Measurements from ENCODE around the gene CAMK2D. TPM values are rescaled to one million over a fixed set of nuclear protein-coding genes. Genes with fewer than 3 reads are reported as not detected.

The CAMK2D gene
- total RNA-seq, 1 experiment from 2014 or later = 15.4 TPM

GRCh38 chr4:113586072-113586471 is 175.5 kb downstream of the CAMK2D start:
- Histone ChIP-seq H4K20me1 (ENCODE audit: low read length) (no peaks in the 10 kb centered on the region), H3K27ac (ENCODE audit: low read length) (no peak overlapping the region), H3K9me2 (replicated peaks; ENCODE audit: low read length) (no peaks in the 10 kb centered on the region), H3K4me1 (ENCODE audit: insufficient read depth, low read length) (no peaks in the 10 kb centered on the region), H3K4me2 (ENCODE audit: low read length) (no peak overlapping the region), H3K27me3 (ENCODE audit: low read length) (no peaks in the 10 kb centered on the region), H3K36me3 (ENCODE audit: low read depth, low read length) (no peaks in the 10 kb centered on the region), H3F3A (ENCODE audit: low read length, unreplicated experiment) (no peaks in the 10 kb centered on the region), H3K79me2 (ENCODE audit: low read length) (no peaks in the 10 kb centered on the region), H3K9me3 (ENCODE audit: low read length) (no peaks in the 10 kb centered on the region), H2AFZ (ENCODE audit: low read length) (no peak overlapping the region), H3K4me3 (ENCODE audit: low read length) (no peak overlapping the region), H3K9ac (ENCODE audit: low read length) (no peak overlapping the region)
- DNase-seq (no peak), ATAC-seq (no peak)
- intact Hi-C loops (cut with micrococcal nuclease) = no loop called here
- CTCF ChIA-PET = interaction anchor here (0.6 kb wide), 1 partner anchor 1320 kb away, joined by 3 read pairs; no protein-coding TSS in a partner anchor
- BruUV-seq (replicated peaks) = no TSS peak
- POLR2A ChIA-PET (ENCODE audit: unreplicated experiment) = no interaction called here
- TF ChIP-seq EZH2 (IDR thresholded peaks at IDR 0.05; ENCODE audit: low read length, unreplicated experiment) = no peak
- no peak for TF ChIP-seq EZH2phosphoT487 (IDR thresholded peaks at IDR 0.05; ENCODE audit: borderline replicate concordance, low read length)
- no peak for TF ChIP-seq CTCF (conservative IDR thresholded peaks at IDR 0.05; ENCODE audit: low read depth, low read length)

- DNase-seq = no peak
- no TSS peak for BruUV-seq (replicated peaks)
Measured at GRCh38 chr4:113584407-113585150, 177.0 kb downstream of the CAMK2D start.

More at GRCh38 chr4:113584407-113585150, 177.0 kb downstream of the CAMK2D start:
- no peak overlapping the region for H3K27ac ChIP-seq (ENCODE audit: low read length)
- no peaks in the 10 kb centered on the region for H3K79me2 ChIP-seq (ENCODE audit: low read length)
- H3K4me1 ChIP-seq (ENCODE audit: insufficient read depth, low read length) = no peaks in the 10 kb centered on the region
- no peaks in the 10 kb centered on the region for H3K36me3 ChIP-seq (ENCODE audit: low read depth, low read length)
- ChIA-PET POLR2A (ENCODE audit: unreplicated experiment) (interaction anchor here (0.6 kb wide), 1 partner anchor 383 kb away, joined by 4 read pairs; no protein-coding TSS in a partner anchor), CTCF (no interaction called here)
- no peaks in the 10 kb centered on the region for H3K9me3 ChIP-seq (ENCODE audit: low read length)
- no peaks in the 10 kb centered on the region for H4K20me1 ChIP-seq (ENCODE audit: low read length)
- no peak for TF ChIP-seq EZH2phosphoT487 (IDR thresholded peaks at IDR 0.05; ENCODE audit: borderline replicate concordance, low read length)
- TF ChIP-seq EZH2 (IDR thresholded peaks at IDR 0.05; ENCODE audit: low read length, unreplicated experiment) = no peak
- no peak for TF ChIP-seq CTCF (conservative IDR thresholded peaks at IDR 0.05; ENCODE audit: low read depth, low read length)
- H3F3A ChIP-seq (ENCODE audit: low read length, unreplicated experiment) = no peaks in the 10 kb centered on the region
- no peaks in the 10 kb centered on the region for H3K9me2 ChIP-seq (replicated peaks; ENCODE audit: low read length)
- no peak overlapping the region for H2AFZ ChIP-seq (ENCODE audit: low read length)
- H3K4me2 ChIP-seq (ENCODE audit: low read length) = no peak overlapping the region
- H3K4me3 ChIP-seq (ENCODE audit: low read length) = no peak overlapping the region
- no peak overlapping the region for H3K9ac ChIP-seq (ENCODE audit: low read length)
- no peaks in the 10 kb centered on the region for H3K27me3 ChIP-seq (ENCODE audit: low read length)
- intact Hi-C loops (cut with micrococcal nuclease) = no loop called here
- ATAC-seq = no peak
